H1 (cell line): Measurements from ENCODE around the gene DUS1L. TPM values are rescaled to one million over a fixed set of nuclear protein-coding genes. Genes with fewer than 3 reads are reported as not detected.

ENCODE experiments used
- CTCF ChIA-PET: fragments of 300-600 bp; sonication (Branson Sonifier 250); formaldehyde crosslinking; loops from one replicate; lab custom pipeline; 2021; ENCODE audit not compliant: partially characterized antibody; lab: Charles Lee
- POLR2A ChIA-PET: fragments of 300-600 bp; sonication (Branson Sonifier 250); formaldehyde crosslinking; loops from one replicate; lab custom pipeline; 2021; ENCODE audit warnings: inconsistent platforms; ENCODE audit not compliant: partially characterized antibody; lab: Charles Lee
- DNase-seq, 2 experiments: peaks; one replicate each; pipeline versions ENCODE4 v3.0.0 to v3.0.0-alpha.2; 2010 to 2022; ENCODE audit warnings: low spot score in 2 of 2, low read depth in 1 of 2, mixed read lengths in 1 of 2
- FAIRE-seq: peaks from 2 replicates; lab custom pipeline; 2011; peaks lifted over from hg19 to GRCh38; lab: Jason Lieb, UNC
- H2AFZ ChIP-seq: 2 replicates; pipeline ENCODE4 v1.8.1; 2012; ENCODE audit warnings: low read length, inconsistent platforms
- H2AK5ac ChIP-seq: 2 replicates; pipeline ENCODE4 v1.6.1; 2013; ENCODE audit warnings: low read depth, low read length
- H2BK120ac ChIP-seq: replicated peaks from 2 replicates; pipeline ENCODE3; 2013; ENCODE audit warnings: low read depth, low read length, inconsistent platforms
- H2BK12ac ChIP-seq: 2 replicates; pipeline ENCODE4 v1.6.1; 2013; ENCODE audit warnings: low read depth, low read length
- H2BK15ac ChIP-seq: 2 replicates; pipeline ENCODE4 v1.6.1; 2013; ENCODE audit warnings: low read length
- H2BK20ac ChIP-seq: 2 replicates; pipeline ENCODE4 v1.6.1; 2013; ENCODE audit warnings: low read length
- H2BK5ac ChIP-seq: 2 replicates; pipeline ENCODE4 v1.6.1; 2013; ENCODE audit warnings: low read depth, low read length
- H3K14ac ChIP-seq: 2 replicates; pipeline ENCODE4 v1.6.1; 2013; ENCODE audit warnings: inconsistent platforms; ENCODE audit not compliant: insufficient read length
- H3K18ac ChIP-seq: 2 replicates; pipeline ENCODE4 v1.6.1; 2013; ENCODE audit warnings: low read length; ENCODE audit errors: extremely low read depth
- H3K23ac ChIP-seq: 2 replicates; pipeline ENCODE4 v1.6.1; 2013; ENCODE audit warnings: inconsistent platforms; ENCODE audit not compliant: insufficient read length
- H3K23me2 ChIP-seq: 2 replicates; pipeline ENCODE4 v1.6.1; 2013; ENCODE audit warnings: low read depth, low read length
- H3K27ac ChIP-seq: 2 replicates; pipeline ENCODE4 v1.6.1; 2011; ENCODE audit warnings: low read depth, low read length, inconsistent platforms
- H3K27me3 ChIP-seq, 4 experiments: replicated peaks in 1 of 4; 1 replicate in 1 of 4; 2 replicates in 3 of 4; pipeline versions ENCODE4 v1.6.1 to v1.8.1; 2011 to 2013; ENCODE audit warnings: low read length in 3 of 4, mild to moderate bottlenecking in 3 of 4, inconsistent platforms in 2 of 4, mixed read lengths in 2 of 4, moderate library complexity in 1 of 4; ENCODE audit not compliant: control insufficient read depth in 3 of 4, insufficient read depth in 3 of 4; ENCODE audit errors: extremely low read depth in 1 of 4
- H3K36me3 ChIP-seq, 4 experiments: 2 replicates each; pipeline versions ENCODE4 v1.6.1 to v1.8.1; 2011 to 2013; ENCODE audit warnings: mild to moderate bottlenecking in 4 of 4, low read length in 3 of 4, moderate library complexity in 2 of 4, control low read depth in 1 of 4, inconsistent platforms in 1 of 4; ENCODE audit not compliant: insufficient read depth in 4 of 4, control insufficient read depth in 2 of 4
- H3K4ac ChIP-seq: replicated peaks from 2 replicates; pipeline ENCODE3; 2013; ENCODE audit warnings: low read length, low read depth, mixed read lengths, inconsistent platforms; ENCODE audit not compliant: insufficient read length
- H3K4me1 ChIP-seq, 4 experiments: replicated peaks in 1 of 4; 1 replicate in 1 of 4; 2 replicates in 3 of 4; pipeline versions ENCODE4 v1.6.1 to v1.8.1; 2011 to 2013; ENCODE audit warnings: low read length in 3 of 4, inconsistent platforms in 2 of 4, mixed read lengths in 1 of 4; ENCODE audit not compliant: insufficient read depth in 4 of 4, control insufficient read depth in 3 of 4
- H3K4me2 ChIP-seq, 2 experiments: 2 replicates each; pipeline versions ENCODE4 v1.6.1 to v1.8.1; 2011 to 2013; ENCODE audit warnings: low read depth in 2 of 2, low read length in 2 of 2, control low read depth in 1 of 2, inconsistent platforms in 1 of 2, mild to moderate bottlenecking in 1 of 2; ENCODE audit not compliant: insufficient read depth in 1 of 2
- H3K4me3 ChIP-seq, 4 experiments: fragments of 200-600, 300-600 bp in 1 of 4; sonication (generic), shearing (Covaris generic), sonication (Bioruptor Twin) in 1 of 4; 2 replicates each; pipeline versions ENCODE4 v1.5.1 to v1.8.1; 2011 to 2016; ENCODE audit warnings: low read length in 4 of 4, low read depth in 3 of 4, control low read depth in 2 of 4, inconsistent platforms in 2 of 4, mild to moderate bottlenecking in 2 of 4, mixed read lengths in 1 of 4, moderate library complexity in 1 of 4; ENCODE audit not compliant: insufficient read depth in 2 of 4; ENCODE audit errors: extremely low read depth in 1 of 4
- H3K56ac ChIP-seq: replicated peaks from 2 replicates; pipeline ENCODE3; 2013; ENCODE audit warnings: low read depth, mild to moderate bottlenecking, mixed read lengths, low read length, inconsistent platforms; ENCODE audit not compliant: insufficient read length
- H3K79me1 ChIP-seq: 2 replicates; pipeline ENCODE4 v1.6.1; 2013; ENCODE audit warnings: low read depth, low read length, control low read depth
- H3K79me2 ChIP-seq, 2 experiments: 2 replicates each; pipeline versions ENCODE4 v1.6.1 to v1.8.1; 2012 to 2013; ENCODE audit warnings: low read length in 2 of 2, mild to moderate bottlenecking in 2 of 2, inconsistent platforms in 1 of 2; ENCODE audit not compliant: insufficient read depth in 2 of 2, control insufficient read depth in 1 of 2
- H3K9ac ChIP-seq, 4 experiments: replicated peaks in 1 of 4; 1 replicate in 1 of 4; 2 replicates in 3 of 4; pipeline versions ENCODE4 v1.6.1 to v1.8.1; 2011 to 2013; ENCODE audit warnings: low read depth in 3 of 4, low read length in 3 of 4, control low read depth in 2 of 4, mild to moderate bottlenecking in 2 of 4, moderate library complexity in 2 of 4, inconsistent platforms in 1 of 4; ENCODE audit errors: extremely low read depth in 1 of 4
- H3K9me3 ChIP-seq, 2 experiments: 2 replicates each; pipeline versions ENCODE4 v1.6.1 to v1.8.1; 2012 to 2013; ENCODE audit warnings: mild to moderate bottlenecking in 2 of 2, moderate library complexity in 2 of 2, control low read depth in 1 of 2, inconsistent platforms in 1 of 2, low read depth in 1 of 2, low read length in 1 of 2, mixed read lengths in 1 of 2; ENCODE audit not compliant: insufficient read depth in 2 of 2
- H4K20me1 ChIP-seq, 2 experiments: replicated peaks in 1 of 2; 2 replicates each; pipeline versions ENCODE3 to v1.8.1; 2011 to 2013; ENCODE audit warnings: inconsistent platforms in 2 of 2, low read length in 2 of 2, mild to moderate bottlenecking in 1 of 2; ENCODE audit not compliant: insufficient read depth in 2 of 2, control insufficient read depth in 1 of 2
- H4K5ac ChIP-seq: 2 replicates; pipeline ENCODE4 v1.6.1; 2013; ENCODE audit warnings: low read length, low read depth, mixed read lengths, inconsistent platforms; ENCODE audit not compliant: insufficient read length
- H4K8ac ChIP-seq: 2 replicates; pipeline ENCODE4 v1.8.0; 2013; ENCODE audit warnings: mild to moderate bottlenecking, moderate library complexity, low read length, inconsistent platforms; ENCODE audit not compliant: insufficient read depth; ENCODE audit errors: extremely low read depth
- H4K91ac ChIP-seq: replicated peaks from 2 replicates; pipeline ENCODE3; 2013; ENCODE audit warnings: low read length, mixed read lengths, inconsistent platforms; ENCODE audit not compliant: insufficient read length
- BACH1 ChIP-seq: IDR thresholded peaks from 2 replicates; pipeline ENCODE4 v1.6.1; 2012; ENCODE audit warnings: low read length, improper control_type of control experiment
- BRCA1 ChIP-seq: IDR thresholded peaks from 2 replicates; pipeline ENCODE4 v1.6.1; 2012; ENCODE audit warnings: low read depth, low read length, improper control_type of control experiment
- CEBPB ChIP-seq: IDR thresholded peaks from 2 replicates; pipeline ENCODE4 v1.6.1; 2012; ENCODE audit warnings: low read depth, low read length
- CREB1 ChIP-seq: IDR thresholded peaks from 2 replicates; pipeline ENCODE4 v1.6.1; 2012; ENCODE audit warnings: inconsistent platforms
- EP300 ChIP-seq, 2 experiments: IDR thresholded peaks; 1 replicate in 1 of 2; 2 replicates in 1 of 2; pipeline ENCODE4 v1.6.1; 2011 to 2012; ENCODE audit warnings: low read depth in 2 of 2, low read length in 2 of 2, mild to moderate bottlenecking in 2 of 2, borderline replicate concordance in 1 of 2, inconsistent platforms in 1 of 2, moderate library complexity in 1 of 2
- KDM1A ChIP-seq: fragments of 200-600, 300-600 bp; sonication (generic); IDR thresholded peaks from 2 replicates; pipeline ENCODE4 v1.7.1; 2016; ENCODE audit warnings: mild to moderate bottlenecking, low read length, borderline replicate concordance
- POLR2A ChIP-seq, 2 experiments: IDR thresholded peaks; 1 replicate in 1 of 2; 2 replicates in 1 of 2; pipeline ENCODE4 v1.6.1; 2011; ENCODE audit warnings: low read depth in 2 of 2, low read length in 2 of 2, mild to moderate bottlenecking in 2 of 2; ENCODE audit errors: control extremely low read depth in 1 of 2
- RFX5 ChIP-seq: IDR thresholded peaks from 2 replicates; pipeline ENCODE4 v1.6.1; 2011; ENCODE audit warnings: low read depth, low read length, improper control_type of control experiment, borderline replicate concordance
- TCF12 ChIP-seq: IDR thresholded peaks from 2 replicates; pipeline ENCODE4 v1.6.1; 2011; ENCODE audit warnings: low read depth, mild to moderate bottlenecking, low read length
- WGBS, 2 experiments: shearing (Covaris generic) in 1 of 2; methylation state at CpG; one replicate each; pipeline versions ENCODE4 v1.1.6 to v1.1.7; 2013 to 2015; ENCODE audit warnings: low lambda C conversion rate in 2 of 2, mixed read lengths in 2 of 2, inconsistent platforms in 1 of 2, low coverage in 1 of 2, missing lambda C conversion rate in 1 of 2; ENCODE audit not compliant: insufficient replicate concordance in 2 of 2, insufficient coverage in 1 of 2, insufficient read length in 1 of 2; ENCODE audit errors: extremely low coverage in 1 of 2, missing lambda C conversion rate in 1 of 2; 5-methylcytosine and 5-hydroxymethylcytosine counted together
- polyA plus RNA-seq, 7 experiments: library from polyadenylated mRNA; depleted of rRNA in 3 of 7; stranded (reverse) in 5 of 7; unstranded in 2 of 7; fragments of >200 nt in 5 of 7; fragments of 200-250 nt in 2 of 7; gene quantifications; 1 replicate in 5 of 7; 2 replicates in 1 of 7; 4 replicates in 1 of 7; pipeline versions ENCODE4 v1.2.1 to v1.2.3, GENCODE V29; 2011 to 2013; ENCODE audit warnings: missing spikeins in 2 of 7, mixed read lengths in 2 of 7
- total RNA-seq: library from RNA; stranded (reverse); fragmentation: NEBNext Ultra II Directional; extraction: Animal tissue kit (Norgen Biotek cat#: 25700); gene quantifications from 2 replicates; pipeline ENCODE4 v1.2.1, GENCODE V29; 2021
- TF ChIP-seq, protein P1 (sequence below): IDR thresholded peaks from 2 replicates; pipeline ENCODE4 v1.6.1; 2012; ENCODE audit warnings: inconsistent platforms
- TF ChIP-seq, protein P2 (sequence below): IDR thresholded peaks from 2 replicates; pipeline ENCODE4 v1.6.1; 2012; ENCODE audit warnings: low read length, inconsistent platforms

The DUS1L gene
- total and polyA plus RNA-seq, 2 of the 8 experiments (the other 6 are each of a cell fraction or from before 2014, with no cell fraction given), result 34.5 to 69.1 TPM

DNA sequence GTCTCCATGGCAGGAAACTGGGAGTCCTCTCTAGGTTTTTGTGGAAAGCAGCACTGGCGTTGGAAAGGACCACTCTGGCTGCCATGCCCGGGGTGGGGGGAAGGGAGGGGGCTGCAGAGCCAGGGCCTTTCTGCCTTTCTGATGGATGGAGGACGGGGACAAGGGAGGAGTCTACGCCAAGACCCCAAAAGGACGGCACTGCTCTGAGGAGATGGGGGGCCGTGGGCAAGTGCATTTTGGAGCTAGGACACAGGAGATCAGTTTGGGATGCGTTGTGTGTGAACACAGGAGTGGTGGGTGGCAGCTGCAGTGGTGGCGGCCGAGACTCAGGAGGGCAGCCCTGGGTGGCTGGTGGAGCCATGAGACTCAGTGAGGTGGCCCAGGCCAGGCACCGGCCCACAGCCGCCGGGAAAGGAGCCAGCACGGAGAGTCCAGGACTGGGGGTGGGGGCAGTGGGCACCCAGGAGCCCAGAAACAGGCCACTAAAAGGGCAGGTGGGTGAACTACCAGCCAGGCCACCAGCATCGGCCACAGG lies 45.0 kb downstream of the DUS1L start:
- Histone ChIP-seq H2AK5ac (no peak overlapping the region), H3K23ac (no peak overlapping the region), H3K27me3 (no peaks in the 10 kb centered on the region), H2BK15ac (no peak overlapping the region), H4K8ac (peak overlapping the region; percentile 6; the same call in 1 of the 2 replicates), H3K4me3 (no peak overlapping the region), H3K36me3 (no peaks in the 10 kb centered on the region), H3K4ac (no peak overlapping the region), H4K20me1 (peaks cover 7 to 13% of the 10 kb centered on the region in 2 experiments), H3K23me2 (peaks cover 12% of the 10 kb centered on the region), H3K79me1 (peaks cover 4% of the 10 kb centered on the region; the same call in 1 of the 2 replicates), H2BK12ac (no peak overlapping the region), H2BK120ac (no peak overlapping the region), H4K91ac (no peak overlapping the region), H2AFZ (no peak overlapping the region), H3K4me2 (no peak overlapping the region), H3K56ac (no peak overlapping the region), H3K14ac (no peak overlapping the region), H3K9ac (no peak overlapping the region), H3K27ac (no peak overlapping the region)
- FAIRE-seq, result no peak
- WGBS, 2 experiments, result 89% methylated on average over 11 of the region's 14 CpGs; no CpG with 5 or more reads in 1 of the 2 experiments
- no peak for DNase-seq
- TF ChIP-seq, protein P1, sequence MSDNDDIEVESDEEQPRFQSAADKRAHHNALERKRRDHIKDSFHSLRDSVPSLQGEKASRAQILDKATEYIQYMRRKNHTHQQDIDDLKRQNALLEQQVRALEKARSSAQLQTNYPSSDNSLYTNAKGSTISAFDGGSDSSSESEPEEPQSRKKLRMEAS, result no peak
- TF ChIP-seq TCF12 (no peak), EP300 (IDR thresholded peaks at IDR 0.05; ENCODE audit: borderline replicate concordance in 1 of 2, low read depth in 2 of 2, low read length in 2 of 2) (no peak), BACH1 (no peak), CEBPB (no peak), CREB1 (no peak), RFX5 (no peak), POLR2A (IDR thresholded peaks at IDR 0.05; ENCODE audit: control extremely low read depth in 1 of 2, low read depth in 2 of 2, low read length in 2 of 2) (no peak), KDM1A (no peak), BRCA1 (no peak)
- TF ChIP-seq, protein P2, sequence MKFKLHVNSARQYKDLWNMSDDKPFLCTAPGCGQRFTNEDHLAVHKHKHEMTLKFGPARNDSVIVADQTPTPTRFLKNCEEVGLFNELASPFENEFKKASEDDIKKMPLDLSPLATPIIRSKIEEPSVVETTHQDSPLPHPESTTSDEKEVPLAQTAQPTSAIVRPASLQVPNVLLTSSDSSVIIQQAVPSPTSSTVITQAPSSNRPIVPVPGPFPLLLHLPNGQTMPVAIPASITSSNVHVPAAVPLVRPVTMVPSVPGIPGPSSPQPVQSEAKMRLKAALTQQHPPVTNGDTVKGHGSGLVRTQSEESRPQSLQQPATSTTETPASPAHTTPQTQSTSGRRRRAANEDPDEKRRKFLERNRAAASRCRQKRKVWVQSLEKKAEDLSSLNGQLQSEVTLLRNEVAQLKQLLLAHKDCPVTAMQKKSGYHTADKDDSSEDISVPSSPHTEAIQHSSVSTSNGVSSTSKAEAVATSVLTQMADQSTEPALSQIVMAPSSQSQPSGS, result no peak
- TF ChIP-seq, all 59 proteins: peak for 0
- H3K4me1 ChIP-seq, result peaks cover 0 to 14% (median 8%) of the 10 kb centered on the region in 4 experiments; a peak in 5 of 7 replicates
- H2BK20ac ChIP-seq, result no peak overlapping the region
- H4K5ac ChIP-seq, result no peak overlapping the region
- H3K18ac ChIP-seq, result no peak overlapping the region
- H2BK5ac ChIP-seq, result no peak overlapping the region
- H3K79me2 ChIP-seq, result peaks cover 0 to 12% of the 10 kb centered on the region in 2 experiments; a peak in 1 of 4 replicates
- CTCF ChIA-PET, result interaction anchor here (0.6 to 4.7 kb wide), 48 partner anchors 9 to 330 kb away, joined by 3 to 29 read pairs (median 4); partner anchors contain the start of genes ASPSCR1, DCXR, DUS1L and MAFG
- POLR2A ChIA-PET, result interaction anchor here (0.6 to 4.3 kb wide), 24 partner anchors 8 to 134 kb away, joined by 3 to 15 read pairs (median 4); partner anchors contain the start of genes DCXR, DUS1L, FASN and NOTUM
- no peaks in the 10 kb centered on the region for H3K9me3 ChIP-seq
